Suppressor macrophage treated with lipopolysaccharide for 1 hour (primary cell): Measurements from ENCODE around the gene FAM98C.
A peak's percentile ranks its signal among the peaks of the same experiment; 100 is the strongest.
"Not testable (repeated sequence)": the region's sequence is repeated elsewhere in the genome, so short reads cannot be mapped to it uniquely, and the experiment has no call there.

Source experiments
- DNase-seq, 3 donors: peaks; one replicate each; pipeline ENCODE4 v3.0.0-alpha.2; 2020 to 2022

The FAM98C gene

GRCh38 chr19:38399081-38399480 lies 3.8 kb upstream of the FAM98C start:
- no peak for DNase-seq

GRCh38 chr19:38399537-38399936 lies 3.4 kb upstream of the FAM98C start:
- DNase-seq = no peak

- no peak for DNase-seq
These were observed 2.5 kb upstream of the FAM98C start for GRCh38 chr19:38400361-38400760.

- no peak for DNase-seq
These were observed 1.7 kb upstream of the FAM98C start for GRCh38 chr19:38401148-38401547.

- DNase-seq = no peak
These were observed 298 bp upstream of the FAM98C start for GRCh38 chr19:38402623-38402966.

- no peak for DNase-seq
These were observed 2.0 kb downstream of the FAM98C start for GRCh38 chr19:38404858-38405257.

GRCh38 chr19:38405276-38405675 lies 2.4 kb downstream of the FAM98C start:
- DNase-seq = no peak

GRCh38 chr19:38409631-38410133 lies 6.8 kb downstream of the FAM98C start:
- no peak for DNase-seq

GRCh38 chr19:38410407-38410806 lies 7.5 kb downstream of the FAM98C start:
- not testable (repeated sequence) for DNase-seq

- no peak for DNase-seq
These were observed 8.3 kb downstream of the FAM98C start for GRCh38 chr19:38411041-38411712.

- DNase-seq = not testable (repeated sequence)
These were observed 9.0 kb downstream of the FAM98C start for GRCh38 chr19:38411898-38412297.

- no peak for DNase-seq
These were observed 9.6 kb downstream of the FAM98C start for GRCh38 chr19:38412491-38412890.

GRCh38 chr19:38412961-38413360 lies 10.1 kb downstream of the FAM98C start:
- DNase-seq = no peak

- DNase-seq = no peak
These were observed 10.5 kb downstream of the FAM98C start for GRCh38 chr19:38413416-38413815.

GRCh38 chr19:38417146-38417543 lies 14.3 kb downstream of the FAM98C start:
- no peak for DNase-seq

- peak; percentile 86 to 93 (median 89) for DNase-seq
These were observed 14.9 kb downstream of the FAM98C start for GRCh38 chr19:38417544-38418506.

- no peak for DNase-seq
These were observed 18.0 kb downstream of the FAM98C start for GRCh38 chr19:38420935-38421334.

- DNase-seq = no peak
These were observed 19.0 kb downstream of the FAM98C start for GRCh38 chr19:38421856-38422255.

GRCh38 chr19:38422438-38422837 lies 19.5 kb downstream of the FAM98C start:
- DNase-seq = no peak

- no peak for DNase-seq
These were observed 21.4 kb downstream of the FAM98C start for GRCh38 chr19:38424272-38424671.

- no peak for DNase-seq
These were observed 22.4 kb downstream of the FAM98C start for GRCh38 chr19:38425222-38425809.

- peak; percentile 63 to 84 (median 67) for DNase-seq
These were observed 23.0 kb downstream of the FAM98C start, which contains the start of gene RASGRP4 for GRCh38 chr19:38425810-38426466. Gene RASGRP4, minus strand, starts transcription at chr19:38426219. Its CDS starts 128 bp downstream, at chr19:38426091.
